CD4-positive, alpha-beta T cell treated with Interleukin-4 for 4 hours (primary cell): Measurements from ENCODE around the gene POU3F1.

Source experiments
- DNase-seq: peaks from one replicate; pipeline ENCODE4 v3.0.0-alpha.2; 2020

POU3F1 gene

GRCh38 chr1:38003261-38004250, 43.0 kb downstream of the POU3F1 start:
- no peak for DNase-seq

GRCh38 chr1:38000529-38001455, 45.8 kb downstream of the POU3F1 start:
- no peak for DNase-seq

GRCh38 chr1:38000233-38000528, 46.4 kb downstream of the POU3F1 start:
- no peak for DNase-seq

DNA sequence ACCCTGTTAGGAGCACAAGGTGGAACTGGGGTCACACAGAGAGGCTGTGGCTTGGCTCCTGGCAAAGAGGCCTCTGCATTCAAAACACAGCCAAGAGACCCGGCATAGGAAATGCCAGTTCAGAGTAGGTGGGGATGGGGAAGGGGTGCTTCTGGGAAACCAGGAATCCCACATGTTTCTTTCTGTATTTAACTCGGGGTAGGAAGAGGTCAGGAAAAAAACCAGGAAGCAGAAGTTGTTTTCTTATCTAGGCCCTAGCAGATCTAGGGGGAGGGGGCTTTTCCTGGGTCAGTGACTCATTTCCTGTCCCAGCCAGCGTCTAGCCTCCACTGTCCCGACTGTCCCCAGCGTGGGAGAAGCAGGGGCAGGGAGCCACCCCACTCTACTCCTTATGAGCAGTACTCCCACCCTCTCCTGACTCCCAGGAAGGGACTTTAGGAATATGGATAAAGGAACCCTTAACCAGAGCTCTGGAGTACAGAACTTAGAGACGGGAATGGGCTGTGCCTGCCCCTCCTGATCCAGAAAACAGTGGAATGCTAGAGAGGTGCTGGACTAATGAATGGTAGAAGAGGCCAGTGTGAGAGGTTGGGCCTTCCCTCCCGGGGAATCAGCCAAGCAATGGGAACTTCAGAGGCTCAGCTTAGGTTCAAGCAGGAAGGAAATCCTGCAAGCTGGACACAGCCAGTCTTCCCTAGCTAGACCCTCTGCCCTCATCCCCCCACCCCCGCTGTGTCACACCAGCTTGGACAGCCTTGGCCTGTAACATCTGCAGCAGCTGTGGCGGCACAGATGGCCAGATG, 47.0 kb downstream of the POU3F1 start:
- no peak for DNase-seq

DNA sequence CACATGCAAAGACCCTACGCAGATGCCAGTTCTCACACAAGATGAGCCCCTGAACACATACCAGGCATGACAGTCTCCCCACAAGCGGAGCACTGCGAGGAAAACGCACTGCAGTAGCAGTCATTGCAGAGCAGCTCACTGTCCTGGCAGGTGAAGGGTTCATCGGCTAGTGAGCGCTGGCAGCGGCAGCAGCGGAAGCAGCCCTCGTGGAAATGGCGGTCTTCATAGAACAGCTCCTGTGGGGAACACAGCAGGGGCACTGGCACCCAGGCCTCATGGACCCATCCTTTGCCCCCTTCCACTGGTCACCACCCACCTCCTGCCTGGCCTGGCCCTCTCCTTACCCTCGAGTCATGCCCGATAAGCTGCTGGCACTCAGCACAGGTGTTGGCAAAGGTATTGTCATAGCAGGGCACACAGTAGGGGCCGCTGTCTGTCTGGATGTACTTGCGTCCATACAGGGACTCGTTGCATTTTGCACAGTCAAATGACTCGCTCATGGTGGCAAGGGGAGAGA, 47.6 kb downstream of the POU3F1 start:
- no peak for DNase-seq

DNA sequence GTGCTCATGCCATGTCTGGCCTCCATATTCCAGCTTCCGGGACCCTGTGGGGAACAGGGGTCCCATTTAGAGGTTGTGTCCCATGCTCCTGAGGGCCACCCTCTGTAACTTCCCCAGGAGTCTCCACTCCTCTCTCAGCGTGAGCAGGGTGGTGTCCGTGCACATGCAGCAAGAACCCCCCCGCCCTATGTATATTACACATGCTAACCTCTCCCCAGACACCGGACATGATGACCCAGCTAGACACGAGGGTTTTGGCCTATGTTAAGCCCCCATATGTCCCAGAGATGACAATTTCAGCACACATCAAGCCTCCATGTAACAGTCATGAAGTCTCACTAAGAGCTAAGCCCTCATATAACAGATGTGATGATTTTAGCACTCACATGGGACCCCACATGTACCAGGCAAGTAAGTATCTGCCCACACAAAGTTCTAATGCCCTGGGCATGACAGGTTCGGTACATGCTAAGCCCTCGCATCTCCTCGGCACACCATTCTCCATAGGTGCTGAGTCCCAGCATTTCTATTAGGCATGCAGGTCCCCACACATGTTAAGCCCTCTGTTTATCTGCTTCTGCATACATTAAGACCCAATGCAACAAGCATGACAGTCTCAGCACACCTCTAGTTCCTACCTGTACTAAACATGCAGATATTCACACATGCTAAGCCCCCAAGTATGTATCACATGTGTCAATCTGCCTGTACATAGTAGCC, 48.3 kb downstream of the POU3F1 start:
- no peak for DNase-seq

DNA sequence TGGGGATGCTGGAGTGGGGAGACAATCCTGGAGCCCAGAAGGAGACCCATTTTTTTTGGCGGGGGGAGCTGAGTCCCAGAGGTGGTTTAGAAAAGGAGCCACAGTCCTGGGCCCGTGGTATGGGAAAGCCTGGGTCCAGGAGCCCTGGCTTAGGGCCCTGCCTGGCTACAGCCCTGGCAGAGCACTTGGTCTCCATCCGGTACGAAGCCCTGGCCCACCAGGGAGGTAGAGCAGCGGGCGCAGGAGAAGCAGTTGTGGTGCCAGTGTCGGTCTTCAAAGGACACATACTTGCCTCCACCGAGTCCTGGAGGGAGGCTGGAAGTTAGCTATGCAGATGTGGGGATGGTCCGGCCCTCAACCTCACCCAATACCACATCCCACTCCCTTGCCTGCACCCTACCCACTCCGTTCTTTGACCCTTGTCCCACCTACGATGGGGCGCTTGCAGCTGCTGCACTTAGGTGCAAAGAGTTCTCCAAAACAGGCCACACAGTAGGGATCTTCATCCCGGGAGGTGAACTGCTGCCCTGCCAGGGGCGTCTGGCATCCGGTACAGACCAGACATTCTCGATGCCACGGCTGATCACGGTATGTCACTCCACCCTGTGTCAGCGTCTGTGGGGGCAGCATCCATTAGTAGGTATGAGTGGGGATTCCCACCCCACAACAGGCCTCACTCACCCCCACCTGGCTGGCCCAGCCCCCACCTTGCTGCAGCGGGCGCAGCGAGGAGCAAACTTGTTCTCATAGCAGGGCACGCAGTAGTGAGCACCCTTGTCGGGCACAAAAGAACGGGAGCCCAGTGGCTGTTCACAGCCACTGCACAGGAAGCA, 49.1 kb downstream of the POU3F1 start:
- DNase-seq, result no peak

GRCh38 chr1:37995751-37996345, 50.7 kb downstream of the POU3F1 start:
- peak; percentile 24 for DNase-seq

- DNase-seq, result no peak
Observed at GRCh38 chr1:37994886-37995566, 51.6 kb downstream of the POU3F1 start.
